Measurements from ENCODE around the gene TNIP3. TPM values are rescaled to one million over a fixed set of nuclear protein-coding genes. Genes with fewer than 3 reads are reported as not detected.

TNIP3 gene
- total RNA-seq, 2 donors from 2014 or later: not detected

DNA sequence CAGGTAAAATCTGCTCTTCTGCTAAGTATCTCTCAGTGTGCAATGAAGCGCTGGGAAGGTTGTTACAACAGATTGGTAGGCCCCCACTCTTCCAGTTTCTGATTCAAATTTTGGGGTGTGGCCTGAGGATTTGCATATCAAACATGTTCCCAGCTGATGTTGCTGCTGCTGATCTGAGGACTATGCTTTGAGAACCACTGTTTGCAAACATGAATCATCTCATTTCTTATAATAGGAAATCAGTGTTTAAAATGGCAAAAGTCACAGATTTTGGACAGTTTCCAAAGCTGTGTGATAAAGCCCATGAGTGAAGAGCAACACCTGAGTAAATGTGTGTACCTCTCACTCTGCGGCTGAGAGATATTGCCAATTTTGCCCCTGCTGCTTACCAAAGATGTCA lies 55.6 kb downstream of the TNIP3 start:
- Histone ChIP-seq H3K4me1 (peaks cover 8% of the 10 kb centered on the region), H3K4me3 (no peak overlapping the region), H3K27ac (no peak overlapping the region), H3K36me3 (replicated peaks in 1 of 2; ENCODE audit: insufficient read depth in 1 of 2, low read depth in 2 of 2) (no peaks in the 10 kb centered on the region), H3K9me3 (no peaks in the 10 kb centered on the region), H3K27me3 (no peaks in the 10 kb centered on the region)
- peak; percentile 55 for ATAC-seq
- DNase-seq: peak in 3 of 4 donors; percentile 16 to 36 (median 17)
- TF ChIP-seq POLR2A (IDR thresholded peaks at IDR 0.05): no peak
- TF ChIP-seq, protein P1, sequence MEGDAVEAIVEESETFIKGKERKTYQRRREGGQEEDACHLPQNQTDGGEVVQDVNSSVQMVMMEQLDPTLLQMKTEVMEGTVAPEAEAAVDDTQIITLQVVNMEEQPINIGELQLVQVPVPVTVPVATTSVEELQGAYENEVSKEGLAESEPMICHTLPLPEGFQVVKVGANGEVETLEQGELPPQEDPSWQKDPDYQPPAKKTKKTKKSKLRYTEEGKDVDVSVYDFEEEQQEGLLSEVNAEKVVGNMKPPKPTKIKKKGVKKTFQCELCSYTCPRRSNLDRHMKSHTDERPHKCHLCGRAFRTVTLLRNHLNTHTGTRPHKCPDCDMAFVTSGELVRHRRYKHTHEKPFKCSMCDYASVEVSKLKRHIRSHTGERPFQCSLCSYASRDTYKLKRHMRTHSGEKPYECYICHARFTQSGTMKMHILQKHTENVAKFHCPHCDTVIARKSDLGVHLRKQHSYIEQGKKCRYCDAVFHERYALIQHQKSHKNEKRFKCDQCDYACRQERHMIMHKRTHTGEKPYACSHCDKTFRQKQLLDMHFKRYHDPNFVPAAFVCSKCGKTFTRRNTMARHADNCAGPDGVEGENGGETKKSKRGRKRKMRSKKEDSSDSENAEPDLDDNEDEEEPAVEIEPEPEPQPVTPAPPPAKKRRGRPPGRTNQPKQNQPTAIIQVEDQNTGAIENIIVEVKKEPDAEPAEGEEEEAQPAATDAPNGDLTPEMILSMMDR (IDR thresholded peaks at IDR 0.05): no peak
- WGBS, 2 donors: 54 to 73% methylated on average over 2 of the region's 2 CpGs
- intact Hi-C loops (cut with DNase I): no loop called here

DNA sequence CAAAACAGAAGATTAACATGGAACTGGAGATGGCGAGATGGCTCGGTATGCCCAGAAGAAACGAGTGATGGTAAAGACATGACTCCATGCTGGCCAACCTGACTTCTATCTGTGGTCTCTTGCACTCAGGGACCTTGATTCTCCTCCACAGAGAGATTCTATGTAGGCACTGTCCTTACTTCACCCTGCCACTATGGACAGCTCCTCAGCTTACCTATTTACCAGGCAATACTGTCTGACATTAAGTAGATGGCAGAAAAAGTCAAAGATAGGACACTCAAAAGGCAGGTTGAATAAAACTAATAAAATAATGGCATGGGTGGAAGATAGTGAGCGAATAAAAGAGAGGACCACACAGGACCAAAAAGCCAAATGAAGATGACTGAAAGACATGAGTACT lies 56.6 kb downstream of the TNIP3 start:
- TF ChIP-seq POLR2A (IDR thresholded peaks at IDR 0.05): no peak
- TF ChIP-seq, protein P1 (IDR thresholded peaks at IDR 0.05): no peak
- Histone ChIP-seq H3K9me3 (no peaks in the 10 kb centered on the region), H3K4me3 (no peak overlapping the region), H3K27ac (no peak overlapping the region), H3K27me3 (no peaks in the 10 kb centered on the region), H3K4me1 (peaks cover 8% of the 10 kb centered on the region), H3K36me3 (replicated peaks in 1 of 2; ENCODE audit: insufficient read depth in 1 of 2, low read depth in 2 of 2) (no peaks in the 10 kb centered on the region)
- no peak for ATAC-seq
- no peak for DNase-seq
- WGBS, 2 donors: 91% methylated on average over 4 of the region's 4 CpGs
- intact Hi-C loops (cut with DNase I): no loop called here

DNA sequence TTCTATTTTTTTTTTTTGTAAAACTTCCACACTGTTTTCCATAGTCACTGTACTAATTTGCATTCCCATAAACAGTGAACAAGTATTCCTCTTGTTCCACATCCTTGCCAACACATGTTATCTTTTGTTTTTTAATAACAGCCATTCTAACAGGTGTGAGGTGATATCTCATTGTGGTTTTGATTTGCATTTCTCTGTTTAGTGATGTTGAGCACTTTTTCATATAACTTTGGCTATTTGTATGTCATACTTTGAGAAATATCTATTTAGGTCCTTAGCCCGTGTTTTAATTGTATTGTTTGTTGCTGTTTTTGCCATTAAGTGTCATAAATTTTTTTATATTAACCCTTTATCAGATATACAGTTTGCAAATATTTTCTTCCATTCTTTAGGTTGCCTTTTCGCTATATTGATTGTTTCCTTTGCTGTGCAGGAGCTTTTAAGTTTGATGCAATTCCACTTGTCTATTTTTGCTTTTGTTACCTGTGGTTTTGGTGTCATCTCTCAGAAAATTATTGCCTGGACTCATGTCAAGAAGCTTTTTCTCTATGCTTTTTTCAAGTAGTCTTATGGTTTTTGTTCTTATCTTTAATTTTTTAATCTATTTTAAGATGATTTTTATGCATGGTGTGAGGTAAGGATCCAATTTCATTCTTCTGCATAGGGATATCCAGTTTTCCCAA lies 63.9 kb downstream of the TNIP3 start:
- Histone ChIP-seq H3K4me3 (no peak overlapping the region), H3K27ac (no peak overlapping the region), H3K4me1 (no peaks in the 10 kb centered on the region), H3K27me3 (no peaks in the 10 kb centered on the region), H3K36me3 (replicated peaks in 1 of 2; ENCODE audit: insufficient read depth in 1 of 2, low read depth in 2 of 2) (no peaks in the 10 kb centered on the region), H3K9me3 (no peaks in the 10 kb centered on the region)
- no peak for TF ChIP-seq POLR2A (IDR thresholded peaks at IDR 0.05)
- TF ChIP-seq, protein P1 (IDR thresholded peaks at IDR 0.05): no peak
- ATAC-seq (no peak), DNase-seq (no peak)
- 73 to 78% methylated on average over 2 of the region's 2 CpGs for WGBS, 2 donors
- intact Hi-C loops (cut with DNase I): no loop called here

DNA sequence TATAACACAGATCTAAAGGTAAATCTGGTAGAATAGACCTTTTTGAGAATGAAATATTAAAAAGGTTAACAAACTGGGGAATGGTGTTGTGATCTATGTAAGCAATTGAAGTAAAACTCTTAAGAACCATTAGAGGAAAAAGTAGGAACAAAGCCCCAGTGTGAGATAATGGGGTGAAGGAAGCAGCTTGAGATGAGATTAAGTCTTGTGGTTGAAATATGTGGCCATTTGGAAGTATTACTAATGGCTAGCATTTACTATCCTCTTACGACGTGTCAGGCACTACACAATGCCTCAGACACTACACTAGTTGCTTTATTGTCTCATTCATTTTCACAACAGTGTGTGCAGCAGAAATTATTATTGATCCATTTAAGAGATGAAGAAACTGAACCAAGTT lies 65.9 kb downstream of the TNIP3 start:
- Histone ChIP-seq H3K9me3 (no peaks in the 10 kb centered on the region), H3K27ac (no peak overlapping the region), H3K27me3 (no peaks in the 10 kb centered on the region), H3K4me1 (no peaks in the 10 kb centered on the region), H3K4me3 (no peak overlapping the region), H3K36me3 (replicated peaks in 1 of 2; ENCODE audit: insufficient read depth in 1 of 2, low read depth in 2 of 2) (no peaks in the 10 kb centered on the region)
- no peak for ATAC-seq
- WGBS, 2 donors: 55 to 63% methylated on average over 2 of the region's 2 CpGs
- intact Hi-C loops (cut with DNase I): loop anchor here (10.0 kb wide), 1 partner anchor 1023 kb away; no protein-coding TSS in a partner anchor
- TF ChIP-seq, protein P1 (IDR thresholded peaks at IDR 0.05): no peak
- TF ChIP-seq POLR2A (IDR thresholded peaks at IDR 0.05): no peak
- DNase-seq: no peak

DNA sequence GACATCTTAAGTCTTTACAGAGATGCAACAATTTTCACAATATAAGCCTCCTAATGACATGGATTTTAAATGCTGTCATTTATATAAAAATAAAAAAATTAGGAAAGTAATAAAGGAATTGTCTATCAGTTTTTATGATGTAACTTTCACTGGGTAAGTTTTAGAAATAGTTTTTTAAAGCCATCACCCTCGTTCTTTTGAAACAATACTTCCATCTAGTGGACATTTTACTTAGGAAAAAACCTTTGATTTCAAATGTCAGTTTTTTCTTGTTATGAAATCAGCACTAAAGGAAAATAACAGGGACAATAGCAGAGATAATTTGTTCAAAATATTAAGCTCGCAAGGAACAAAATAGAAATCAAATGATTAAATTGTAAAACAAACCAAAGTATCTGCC lies 67.5 kb downstream of the TNIP3 start:
- no peak for TF ChIP-seq POLR2A (IDR thresholded peaks at IDR 0.05)
- TF ChIP-seq, protein P1 (IDR thresholded peaks at IDR 0.05): peak; percentile 10 to 74 (median 60)
- Histone ChIP-seq H3K27me3 (no peaks in the 10 kb centered on the region), H3K36me3 (replicated peaks in 1 of 2; ENCODE audit: insufficient read depth in 1 of 2, low read depth in 2 of 2) (no peaks in the 10 kb centered on the region), H3K9me3 (no peaks in the 10 kb centered on the region), H3K27ac (no peak overlapping the region), H3K4me1 (no peaks in the 10 kb centered on the region), H3K4me3 (no peak overlapping the region)
- DNase-seq (no peak), ATAC-seq (no peak)
- WGBS, 2 donors: 7 to 9% methylated on average over 2 of the region's 2 CpGs
- intact Hi-C loops (cut with DNase I): loop anchor here (10.0 kb wide), 1 partner anchor 1022 kb away; no protein-coding TSS in a partner anchor
